Fibroblast of gingiva (primary cell): ENCODE measurements around the gene TMPRSS5.
"Not testable (repeated sequence)": the region's sequence is repeated elsewhere in the genome, so short reads cannot be mapped to it uniquely, and the experiment has no call there.

Source experiments
- DNase-seq: peaks from one replicate; pipeline ENCODE4 v3.0.0-alpha.2; 2011; ENCODE audit warnings: low read depth

The TMPRSS5 gene

DNA sequence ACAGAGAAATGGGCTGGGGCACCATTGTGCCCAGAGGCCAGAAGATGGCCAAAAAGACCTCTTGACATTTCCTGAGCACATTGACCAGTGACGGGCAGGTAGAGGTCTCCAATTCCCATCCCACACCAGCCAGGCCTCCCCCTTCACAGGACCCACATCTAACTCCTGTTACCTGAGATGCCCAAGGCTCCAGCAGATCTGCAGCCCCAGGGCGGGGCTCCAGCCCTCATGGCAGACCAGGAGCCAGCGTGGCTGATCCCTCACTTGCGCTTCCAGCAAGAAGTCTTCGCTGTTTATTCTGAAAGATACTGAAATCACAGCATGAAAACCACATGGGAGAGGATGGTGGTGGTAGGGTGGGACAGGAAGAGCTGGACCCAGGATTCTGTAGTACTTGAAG is 9.0 kb downstream of the TMPRSS5 start:
- DNase-seq = no peak

DNA sequence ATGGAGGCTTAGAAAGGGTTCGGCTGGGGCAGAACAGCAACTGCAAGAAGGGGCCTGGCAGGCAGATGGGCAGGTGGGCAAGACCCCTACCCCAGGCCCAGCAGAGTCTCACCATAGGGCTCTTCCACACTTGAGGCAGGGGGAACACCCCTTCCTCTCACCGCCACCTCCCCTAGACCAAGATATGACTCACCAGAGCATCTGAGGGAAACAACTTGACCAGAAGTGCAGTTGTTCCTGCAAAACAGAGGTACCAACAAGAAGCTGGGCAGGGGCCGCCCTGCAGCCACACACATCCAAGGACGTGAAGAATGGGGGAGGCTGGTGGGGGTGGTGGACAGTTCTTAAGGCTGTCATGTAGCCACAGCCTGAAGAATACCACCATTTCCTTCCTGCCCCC is 10.9 kb downstream of the TMPRSS5 start:
- no peak for DNase-seq

- DNase-seq = no peak
Measured at GRCh38 chr11:113694390-113694789, 11.7 kb downstream of the TMPRSS5 start.

DNA sequence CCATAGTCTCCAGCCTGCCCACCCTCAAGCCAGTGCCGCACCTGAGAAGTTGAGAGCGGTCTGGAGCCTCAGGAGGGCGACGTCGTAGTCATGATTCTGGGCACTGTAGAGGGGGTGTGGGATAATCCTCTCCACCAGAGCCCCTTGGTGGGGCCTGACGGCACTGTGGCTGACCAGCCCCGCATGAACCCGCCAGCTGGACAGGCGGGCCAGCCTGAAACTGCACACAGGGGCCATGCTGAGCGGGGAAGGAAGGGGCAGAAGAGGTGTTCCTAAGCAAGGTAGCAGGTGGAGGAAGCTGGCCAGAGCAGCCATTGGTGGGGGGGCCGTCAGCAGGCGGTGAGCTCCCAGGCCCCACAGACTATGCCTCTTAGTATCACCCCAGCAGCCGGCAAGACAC is 13.1 kb downstream of the TMPRSS5 start:
- DNase-seq = no peak

GRCh38 chr11:113690619-113691569 is 15.2 kb downstream of the TMPRSS5 start:
- DNase-seq = peak; percentile 20

DNA sequence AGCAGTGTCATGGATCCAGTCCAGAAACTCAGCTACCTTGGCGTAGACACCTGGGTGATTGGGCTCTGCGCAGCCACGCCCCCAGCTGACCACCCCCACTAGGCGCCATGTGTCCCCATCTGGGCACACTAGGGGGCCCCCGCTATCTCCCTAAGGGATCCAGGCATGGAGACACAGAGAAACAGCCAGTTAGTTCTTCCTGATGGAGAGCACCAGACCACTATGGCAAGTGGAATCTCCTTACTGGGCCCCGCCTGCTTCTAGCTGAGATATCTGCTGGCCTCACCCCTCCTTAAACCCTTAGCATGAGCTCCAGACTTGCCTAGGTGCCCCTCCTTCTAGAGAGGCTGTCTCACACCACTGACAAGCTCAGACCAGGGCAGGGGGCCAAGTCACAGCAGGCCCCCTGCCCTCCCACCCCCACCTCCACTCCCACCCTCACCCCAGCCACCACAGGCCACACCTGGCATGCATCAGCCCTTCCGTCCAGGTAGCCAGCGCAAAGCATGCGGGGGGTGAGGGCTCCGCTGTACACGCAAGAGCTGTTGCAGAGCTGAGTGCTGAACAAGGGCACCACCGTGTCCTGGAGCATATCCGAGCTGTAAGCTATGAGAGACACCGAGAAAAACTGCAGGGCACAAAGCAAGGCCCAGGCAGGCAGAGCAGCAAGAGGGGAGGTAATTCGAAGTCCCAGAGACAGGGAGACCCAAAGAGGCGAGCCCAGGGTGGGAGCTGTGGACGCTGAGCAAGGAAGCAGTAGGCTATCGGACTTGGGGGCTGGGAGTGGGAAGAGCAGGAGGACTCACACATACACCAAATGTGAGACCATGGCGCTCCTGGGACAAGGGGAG is 16.1 kb downstream of the TMPRSS5 start:
- no peak for DNase-seq

GRCh38 chr11:113685654-113686359 is 20.3 kb downstream of the TMPRSS5 start:
- no peak for DNase-seq

DNA sequence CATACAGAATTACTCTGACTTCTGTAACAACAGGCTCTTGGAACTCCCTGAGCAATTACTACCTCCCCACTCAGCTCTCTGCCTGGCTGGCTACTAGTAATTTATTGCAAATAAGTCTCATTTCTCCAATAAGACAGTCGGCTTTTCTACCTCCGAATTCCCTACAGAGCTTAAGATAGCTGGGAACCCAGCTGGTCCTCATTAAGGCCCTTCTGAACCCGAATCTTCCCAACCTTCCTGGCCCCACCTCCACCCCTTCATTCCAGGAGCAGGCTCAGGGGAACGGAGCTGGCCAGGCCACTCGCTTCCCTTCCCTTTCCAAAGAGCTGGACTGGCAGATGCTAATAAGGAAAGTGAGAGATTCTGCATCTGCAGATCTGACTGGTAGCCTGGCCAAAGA is 21.6 kb downstream of the TMPRSS5 start:
- no peak for DNase-seq

DNA sequence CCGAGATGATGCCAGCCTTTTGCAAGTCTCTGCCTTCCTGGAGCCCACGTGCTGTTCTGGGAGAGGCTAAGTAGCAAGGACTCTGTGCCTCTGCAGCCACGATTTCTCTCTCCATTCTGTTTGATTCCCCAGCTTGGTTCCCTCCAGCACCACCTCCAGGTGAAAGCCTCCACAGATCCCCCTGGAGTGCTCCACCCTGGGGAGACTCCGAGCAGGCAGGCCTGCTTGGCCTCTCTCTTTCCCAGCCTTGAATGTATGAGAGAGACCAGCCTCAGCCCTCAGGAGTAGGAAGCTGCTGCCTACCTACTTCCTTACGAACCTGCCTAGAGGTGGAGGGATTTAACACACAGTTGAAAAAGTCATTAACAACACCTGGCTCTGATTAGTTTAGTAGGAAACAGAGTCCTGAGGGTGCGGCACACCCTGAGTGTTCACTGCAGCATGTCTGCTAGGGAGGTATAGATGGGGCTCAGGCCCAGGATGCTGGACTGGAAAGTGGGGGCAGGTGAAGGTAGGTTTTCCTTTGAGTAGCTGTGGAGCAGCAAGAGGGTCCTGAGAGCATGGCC is 22.5 kb downstream of the TMPRSS5 start:
- DNase-seq = no peak

DNA sequence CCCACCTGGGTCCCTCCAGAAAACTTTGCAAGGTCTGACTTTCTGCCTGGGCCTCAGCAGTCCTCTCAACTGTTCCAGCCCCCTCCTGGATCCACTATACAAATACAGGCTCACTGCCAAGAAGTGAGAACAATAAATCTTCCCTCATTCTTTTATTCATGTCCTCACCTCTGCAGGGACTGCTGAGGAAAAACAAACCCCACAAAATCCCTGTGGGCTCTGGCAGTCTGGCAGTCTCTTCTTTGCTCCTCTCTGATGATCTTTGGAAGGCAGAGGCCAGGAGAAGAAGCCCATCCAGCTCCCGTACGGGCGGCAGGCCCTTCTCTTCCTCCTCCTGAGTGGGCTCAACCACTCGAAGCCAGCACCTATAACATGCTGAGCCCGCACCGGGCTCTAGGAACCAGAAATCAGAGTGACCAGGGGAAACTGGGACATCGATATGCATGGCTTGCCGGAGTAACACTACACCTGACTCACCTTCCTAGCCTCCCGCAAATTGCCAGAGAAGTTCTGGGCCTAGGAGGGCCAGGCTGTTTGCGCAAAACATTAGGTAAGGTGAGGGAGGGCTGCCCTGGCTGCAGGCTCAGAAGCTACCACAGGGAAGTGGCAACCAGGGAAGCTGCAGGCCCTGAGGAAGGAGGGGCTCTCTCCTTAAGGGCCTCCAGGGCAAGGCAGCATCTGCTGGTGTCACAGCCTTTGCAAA is 24.2 kb downstream of the TMPRSS5 start:
- no peak for DNase-seq

- DNase-seq = no peak
Measured at GRCh38 chr11:113681282-113681681, 24.8 kb downstream of the TMPRSS5 start.

DNA sequence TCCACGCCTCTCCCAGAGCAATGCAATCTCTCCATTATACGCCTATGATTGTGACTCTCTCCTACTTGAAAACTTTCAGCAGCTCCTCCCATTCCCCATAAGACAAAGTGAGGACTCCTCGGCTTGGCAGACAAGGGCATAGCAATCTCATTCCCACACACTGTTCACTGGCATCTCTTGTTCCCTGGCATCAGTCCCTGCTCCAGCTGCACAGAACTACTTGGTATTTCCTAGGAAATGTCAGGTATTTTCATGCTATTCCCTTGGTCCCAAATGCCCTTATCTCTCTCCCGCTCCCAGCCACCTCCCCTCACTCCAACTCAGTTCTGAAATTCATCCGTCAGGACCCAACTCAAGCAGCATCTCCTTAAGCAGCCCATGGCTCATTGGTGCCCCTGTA is 28.4 kb downstream of the TMPRSS5 start:
- DNase-seq = no peak

DNA sequence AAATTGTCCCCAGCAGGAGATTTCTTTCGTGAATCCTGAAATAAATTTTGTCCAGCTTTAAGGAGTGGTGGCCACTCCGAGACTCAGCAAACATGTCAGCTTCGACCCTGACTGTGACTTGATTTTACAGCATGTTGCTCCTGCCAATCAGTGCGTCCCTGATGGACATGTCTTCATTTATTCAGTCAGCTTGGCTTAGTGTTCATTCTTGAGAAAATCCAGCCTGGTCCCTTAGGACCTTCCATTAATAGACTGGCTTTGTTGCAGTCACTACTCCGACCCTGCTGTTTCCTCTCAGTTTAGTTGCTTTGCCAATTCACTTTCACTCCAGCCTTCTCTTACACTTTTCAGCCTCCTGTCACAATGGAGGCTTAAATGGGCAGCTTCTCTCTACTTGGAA is 30.5 kb downstream of the TMPRSS5 start:
- DNase-seq = no peak

- peak; percentile 39 for DNase-seq
Measured at GRCh38 chr11:113675003-113675561, 31.0 kb downstream of the TMPRSS5 start.

- no peak for DNase-seq
Measured at GRCh38 chr11:113674397-113674685, 31.8 kb downstream of the TMPRSS5 start.

DNA sequence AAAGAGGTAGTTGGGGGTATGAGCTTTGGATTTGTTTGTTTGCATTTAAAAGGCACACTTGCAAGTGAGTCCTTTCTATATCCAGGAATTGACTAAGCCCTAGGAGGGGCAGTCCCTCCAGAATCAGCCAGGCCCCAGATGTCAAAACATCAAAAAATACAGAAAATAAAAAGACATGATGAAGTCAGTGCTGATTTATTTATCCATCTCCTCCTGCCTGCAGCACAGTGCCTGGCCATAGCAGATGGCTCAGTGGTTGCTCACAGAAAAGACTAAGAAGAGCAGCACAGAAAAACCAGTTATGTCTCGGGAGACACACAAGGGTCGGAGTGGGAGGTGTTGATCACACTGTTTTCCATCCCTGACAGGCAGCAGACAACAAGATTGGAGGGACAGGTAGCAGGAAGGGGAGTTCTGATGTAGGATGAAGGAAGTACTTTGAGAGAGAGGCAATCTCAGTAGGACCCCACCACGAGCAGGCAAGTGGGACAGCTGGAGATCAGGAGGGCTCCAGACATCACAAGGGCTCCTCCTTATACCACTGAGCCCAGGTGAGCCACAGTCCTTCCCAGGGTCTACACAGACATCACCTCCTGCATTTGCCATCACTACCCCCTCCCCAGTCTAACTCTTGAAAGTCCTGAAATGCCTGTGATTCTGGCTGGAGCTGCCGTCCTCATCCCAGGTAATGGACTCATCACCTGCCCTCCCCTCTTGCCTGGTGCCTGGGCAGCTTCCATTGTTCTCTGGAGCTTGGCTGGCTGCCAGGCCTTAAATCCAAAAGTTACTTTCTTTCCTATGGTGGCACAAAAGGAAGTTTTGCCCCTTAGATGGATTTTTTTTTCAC is 32.3 kb downstream of the TMPRSS5 start:
- DNase-seq = no peak

DNA sequence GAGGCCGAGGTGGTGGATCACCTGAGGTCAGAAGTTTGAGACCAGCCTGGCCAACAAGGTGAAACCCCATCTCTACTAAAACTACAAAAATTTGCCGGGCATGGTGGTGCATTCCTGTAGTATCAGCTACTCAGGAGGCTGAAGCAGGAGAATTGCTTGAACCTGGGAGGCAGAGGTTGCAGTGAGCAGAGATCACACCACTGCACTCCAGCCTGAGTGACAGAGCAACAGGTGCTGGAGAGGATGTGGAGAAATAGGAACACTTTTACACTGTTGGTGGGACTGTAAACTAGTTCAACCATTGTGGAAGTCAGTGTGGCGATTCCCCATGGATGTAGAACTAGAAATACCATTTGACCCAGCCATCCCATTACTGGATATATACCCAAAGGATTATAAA is 34.2 kb downstream of the TMPRSS5 start:
- not testable (repeated sequence) for DNase-seq

DNA sequence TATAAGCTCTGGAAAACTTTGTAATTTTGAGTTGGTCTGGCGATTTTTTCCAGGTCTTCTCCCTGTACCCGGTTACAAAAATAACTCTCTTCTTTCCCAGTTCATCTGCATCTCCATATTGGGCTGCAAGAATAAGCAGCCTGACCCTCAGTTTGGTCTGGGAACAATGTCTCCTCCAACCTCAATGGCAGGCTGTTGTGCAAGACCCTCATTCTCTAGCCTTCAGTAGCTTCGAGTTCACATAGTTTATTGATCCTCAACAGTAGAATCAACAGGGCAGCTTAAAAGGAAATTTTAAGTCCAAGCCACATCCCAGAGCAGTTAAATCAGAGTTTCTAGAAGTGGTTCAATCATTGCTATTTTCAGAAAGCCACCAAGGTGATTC is 35.3 kb downstream of the TMPRSS5 start:
- no peak for DNase-seq

DNA sequence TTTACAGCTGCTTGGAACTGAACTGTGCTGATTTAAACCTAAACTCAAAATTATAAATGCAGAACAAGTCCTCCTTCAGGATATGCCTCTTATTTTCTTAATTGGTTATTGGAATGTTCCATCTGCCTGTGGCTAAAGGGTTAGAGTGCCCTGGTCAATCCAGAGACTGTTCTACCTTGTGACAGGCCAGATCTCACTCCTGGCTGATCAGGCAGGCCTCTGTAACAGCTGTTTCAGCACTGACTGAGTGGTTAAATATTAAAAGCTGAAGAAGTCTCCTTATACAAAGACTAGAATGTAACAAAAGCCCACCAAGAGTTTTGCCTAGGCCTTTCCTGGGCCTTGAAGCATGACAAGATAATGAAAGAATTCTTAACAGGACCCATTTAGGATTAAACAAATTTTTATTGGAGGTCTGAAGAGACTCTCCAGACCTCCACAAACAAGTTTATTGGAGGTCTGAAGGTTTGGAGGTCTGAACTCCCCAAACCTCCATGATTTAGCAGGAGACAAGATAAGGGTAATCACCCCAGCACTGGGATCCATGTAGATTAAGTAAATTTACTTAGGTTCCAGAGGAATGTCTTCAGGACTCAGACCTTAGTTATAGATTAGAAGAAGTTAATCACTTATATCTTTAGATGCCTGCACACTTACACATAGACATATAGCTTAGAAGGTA is 35.8 kb downstream of the TMPRSS5 start:
- no peak for DNase-seq

DNA sequence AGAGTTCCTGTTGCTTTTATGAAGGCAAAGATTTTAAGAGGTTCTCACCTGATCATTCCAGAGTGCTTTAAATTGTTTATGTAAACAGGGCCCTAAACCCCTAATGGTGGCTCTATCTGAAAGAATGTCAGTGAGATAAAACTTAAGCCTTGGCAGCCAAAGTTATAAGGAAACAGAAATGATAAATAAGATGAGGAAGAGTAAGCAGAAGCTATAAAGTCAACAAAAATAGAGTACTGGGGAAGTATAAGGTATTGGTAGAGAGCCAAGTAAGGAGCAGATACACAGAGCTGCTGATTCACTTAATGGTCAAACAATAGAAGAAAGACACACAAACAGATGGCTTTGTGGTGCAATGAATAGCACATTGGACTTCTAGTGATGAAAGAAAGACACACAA is 37.9 kb downstream of the TMPRSS5 start:
- no peak for DNase-seq
